Keratinocyte (primary cell): ENCODE measurements around the gene PPP2R3C. TPM values are rescaled to one million over a fixed set of nuclear protein-coding genes. Genes with fewer than 3 reads are reported as not detected.

Experiments used
- DNase-seq: peaks from one replicate; pipeline ENCODE4 v3.0.0-alpha.2; 2011; ENCODE audit warnings: low read depth, missing footprints, low spot score
- FAIRE-seq: peaks from 2 replicates; lab custom pipeline; 2011; peaks lifted over from hg19 to GRCh38; lab: Jason Lieb, UNC
- H2AFZ ChIP-seq: 2 replicates; pipeline ENCODE4 v1.6.0; 2012; ENCODE audit warnings: low read length, control low read depth, inconsistent platforms; ENCODE audit not compliant: control insufficient read depth
- H3K27ac ChIP-seq: 2 replicates; pipeline ENCODE4 v1.5.1; 2011; ENCODE audit warnings: low read length; ENCODE audit not compliant: control insufficient read depth, insufficient read depth
- H3K27me3 ChIP-seq: 3 replicates; pipeline ENCODE4 v1.6.0; 2011; ENCODE audit warnings: low read length; ENCODE audit not compliant: control insufficient read depth, insufficient read depth; ENCODE audit errors: extremely low read depth
- H3K36me3 ChIP-seq, 2 experiments: 2 replicates in 1 of 2; 3 replicates in 1 of 2; pipeline ENCODE4 v1.5.1; 2011; ENCODE audit warnings: low read length in 2 of 2, mild to moderate bottlenecking in 1 of 2; ENCODE audit not compliant: control insufficient read depth in 2 of 2, insufficient read depth in 2 of 2; ENCODE audit errors: extremely low read depth in 1 of 2
- H3K4me1 ChIP-seq: 3 replicates; pipeline ENCODE4 v1.5.1; 2011; ENCODE audit warnings: low read length; ENCODE audit not compliant: control insufficient read depth, insufficient read depth; ENCODE audit errors: extremely low read depth
- H3K4me2 ChIP-seq: 3 replicates; pipeline ENCODE4 v1.6.0; 2011; ENCODE audit warnings: low read depth, low read length; ENCODE audit not compliant: control insufficient read depth, insufficient read depth; ENCODE audit errors: extremely low read depth
- H3K4me3 ChIP-seq, 3 experiments: fragments of 200-600 bp in 1 of 3; sonication (generic) in 1 of 3; 2 replicates in 2 of 3; 3 replicates in 1 of 3; pipeline ENCODE4 v1.5.1; 2011 to 2016; ENCODE audit warnings: low read length in 3 of 3, mild to moderate bottlenecking in 3 of 3, control low read depth in 2 of 3, inconsistent platforms in 1 of 3, low read depth in 1 of 3, mixed read lengths in 1 of 3, mixed run types in 1 of 3, moderate library complexity in 1 of 3; ENCODE audit not compliant: control insufficient read depth in 2 of 3, insufficient read depth in 2 of 3; ENCODE audit errors: extremely low read depth in 1 of 3
- H3K79me2 ChIP-seq: 2 replicates; pipeline ENCODE4 v1.6.0; 2012; ENCODE audit warnings: low read length; ENCODE audit not compliant: control insufficient read depth, insufficient read depth
- H3K9ac ChIP-seq: 3 replicates; pipeline ENCODE4 v1.6.0; 2011; ENCODE audit warnings: low read length; ENCODE audit not compliant: control insufficient read depth, insufficient read depth; ENCODE audit errors: extremely low read depth
- H3K9me1 ChIP-seq: 3 replicates; pipeline ENCODE4 v1.6.0; 2011; ENCODE audit warnings: low read length; ENCODE audit not compliant: control insufficient read depth, insufficient read depth; ENCODE audit errors: extremely low read depth
- H3K9me3 ChIP-seq: 2 replicates; pipeline ENCODE4 v1.5.1; 2012; ENCODE audit warnings: low read depth, low read length; ENCODE audit not compliant: control insufficient read depth
- H4K20me1 ChIP-seq: 3 replicates; pipeline ENCODE4 v1.6.0; 2011; ENCODE audit warnings: low read length; ENCODE audit not compliant: control insufficient read depth, insufficient read depth; ENCODE audit errors: extremely low read depth
- CTCF ChIP-seq, 3 experiments: IDR thresholded peaks in 1 of 3; conservative IDR thresholded peaks in 1 of 3; optimal IDR thresholded peaks in 1 of 3; 2 replicates in 2 of 3; 3 replicates in 1 of 3; pipeline versions ENCODE3 to v1.5.1; 2011; ENCODE audit warnings: low read length in 3 of 3, mild to moderate bottlenecking in 3 of 3, moderate library complexity in 2 of 3, control low read depth in 1 of 3, inconsistent platforms in 1 of 3; ENCODE audit not compliant: insufficient read depth in 2 of 3; ENCODE audit errors: extremely low read depth in 1 of 3
- EZH2 ChIP-seq: IDR thresholded peaks from one replicate; pipeline ENCODE4 v1.6.1; 2012; ENCODE audit warnings: inconsistent platforms, mild to moderate bottlenecking, low read length, moderate library complexity
- dilution Hi-C: fragments of 300-500 bp; cut with MboI; formaldehyde crosslinking; loops from one replicate; pipeline ENCODE4 v1.7.0; 2020; ENCODE audit warnings: low sequenced_read_pairs; ENCODE audit not compliant: extremely low pct_ligation_motif_present
- polyA plus RNA-seq, 5 experiments: library from polyadenylated mRNA; depleted of rRNA in 3 of 5; stranded (reverse) in 3 of 5; stranded (forward) in 1 of 5; unstranded in 1 of 5; fragments of >200 nt; gene quantifications; 1 replicate in 1 of 5; 2 replicates in 3 of 5; 3 replicates in 1 of 5; pipeline versions ENCODE4 v1.2.1 to v1.2.3, GENCODE V29; 2011 to 2012; ENCODE audit warnings: missing spikeins in 2 of 5, low read depth in 1 of 5, low replicate concordance in 1 of 5

Gene PPP2R3C
- polyA plus RNA-seq, 1 donor (not counting 4 experiments of a cell fraction or from before 2014, with no cell fraction given), result 9.8 TPM

GRCh38 chr14:35121026-35121886 lies 534 bp downstream of the PPP2R3C start:
- peak overlapping the region; percentile 95 for H2AFZ ChIP-seq
- H4K20me1 ChIP-seq, result no peaks in the 10 kb centered on the region
- H3K4me3 ChIP-seq, result peak overlapping the region; percentile 63 to 85 (median 82)
- no peaks in the 10 kb centered on the region for H3K9me3 ChIP-seq
- H3K27me3 ChIP-seq, result no peaks in the 10 kb centered on the region
- H3K36me3 ChIP-seq, result no peaks in the 10 kb centered on the region
- FAIRE-seq (no peak), DNase-seq (no peak)
- H3K9me1 ChIP-seq, result no peaks in the 10 kb centered on the region
- dilution Hi-C loops, result no loop called here
- H3K79me2 ChIP-seq, result peaks cover 21% of the 10 kb centered on the region
- H3K4me1 ChIP-seq, result peaks cover 13% of the 10 kb centered on the region
- peak overlapping the region; percentile 90 for H3K4me2 ChIP-seq
- H3K9ac ChIP-seq, result peak overlapping the region; percentile 99
- peak overlapping the region; percentile 99 for H3K27ac ChIP-seq
- TF ChIP-seq EZH2, result no peak
- no peak for TF ChIP-seq CTCF (optimal IDR thresholded peaks at IDR 0.05 in 1 of 3, IDR thresholded peaks at IDR 0.05 in 1 of 3, conservative IDR thresholded peaks at IDR 0.05 in 1 of 3; ENCODE audit: extremely low read depth in 1 of 3, insufficient read depth in 2 of 3, low read length in 3 of 3)

GRCh38 chr14:35117112-35117511 lies 4.7 kb downstream of the PPP2R3C start:
- FAIRE-seq (no peak), DNase-seq (no peak)
- TF ChIP-seq EZH2 (no peak), CTCF (optimal IDR thresholded peaks at IDR 0.05 in 1 of 3, IDR thresholded peaks at IDR 0.05 in 1 of 3, conservative IDR thresholded peaks at IDR 0.05 in 1 of 3; ENCODE audit: extremely low read depth in 1 of 3, insufficient read depth in 2 of 3, low read length in 3 of 3) (no peak)
- Histone ChIP-seq H3K79me2 (no peaks in the 10 kb centered on the region), H2AFZ (no peak overlapping the region), H3K4me2 (no peak overlapping the region), H3K27me3 (no peaks in the 10 kb centered on the region), H3K36me3 (peaks cover 0 to 4% of the 10 kb centered on the region in 2 experiments), H3K27ac (no peak overlapping the region), H4K20me1 (no peaks in the 10 kb centered on the region), H3K4me3 (no peak overlapping the region), H3K9me3 (no peaks in the 10 kb centered on the region), H3K9ac (no peak overlapping the region), H3K4me1 (peaks cover 4% of the 10 kb centered on the region), H3K9me1 (no peaks in the 10 kb centered on the region)
- dilution Hi-C loops, result no loop called here
